H9 (cell line): ENCODE results near the gene STX1A. TPM values are rescaled to one million over a fixed set of nuclear protein-coding genes. Genes with fewer than 3 reads are reported as not detected.
A peak's percentile ranks its signal among the peaks of the same experiment; 100 is the strongest.

Source experiments
- DNase-seq: peaks from one replicate; pipeline ENCODE4 v3.0.0-alpha.2; 2017
- H2AFZ ChIP-seq: one replicate; pipeline ENCODE4 v1.6.1; 2013; ENCODE audit warnings: mild to moderate bottlenecking, low read length, control low read depth, moderate library complexity
- H2AK5ac ChIP-seq: 2 replicates; pipeline ENCODE4 v1.6.1; 2013; ENCODE audit warnings: low read length, control low read depth, mixed read lengths; ENCODE audit not compliant: insufficient read length
- H2BK120ac ChIP-seq: one replicate; pipeline ENCODE4 v1.6.1; 2013; ENCODE audit warnings: low read depth, mild to moderate bottlenecking, low read length, control low read depth, inconsistent platforms; ENCODE audit not compliant: poor library complexity, severe bottlenecking
- H2BK12ac ChIP-seq: 2 replicates; pipeline ENCODE4 v1.6.1; 2013; ENCODE audit warnings: low read length, control low read depth, mixed read lengths, low read depth; ENCODE audit not compliant: insufficient read length
- H2BK15ac ChIP-seq: 2 replicates; pipeline ENCODE4 v1.6.1; 2013; ENCODE audit warnings: low read depth, low read length, control low read depth
- H2BK20ac ChIP-seq: one replicate; pipeline ENCODE4 v1.6.1; 2013; ENCODE audit warnings: low read depth, mild to moderate bottlenecking, low read length, control low read depth, inconsistent platforms; ENCODE audit not compliant: poor library complexity, severe bottlenecking
- H2BK5ac ChIP-seq: 2 replicates; pipeline ENCODE4 v1.6.1; 2013; ENCODE audit warnings: low read length, control low read depth, mixed read lengths; ENCODE audit not compliant: insufficient read length
- H3K14ac ChIP-seq: 2 replicates; pipeline ENCODE4 v1.6.1; 2013; ENCODE audit warnings: low read length, control low read depth; ENCODE audit not compliant: insufficient read depth
- H3K18ac ChIP-seq: 2 replicates; pipeline ENCODE4 v1.6.1; 2013; ENCODE audit warnings: low read depth, mild to moderate bottlenecking, mixed read lengths, low read length, control low read depth; ENCODE audit not compliant: insufficient read length
- H3K23ac ChIP-seq: 2 replicates; pipeline ENCODE4 v1.6.1; 2013; ENCODE audit warnings: low read length, control low read depth, mixed read lengths, low read depth; ENCODE audit not compliant: insufficient read length
- H3K23me2 ChIP-seq: 2 replicates; pipeline ENCODE4 v1.6.1; 2013; ENCODE audit warnings: low read depth, mild to moderate bottlenecking, mixed read lengths, low read length, control low read depth; ENCODE audit not compliant: insufficient read length, poor library complexity, severe bottlenecking
- H3K27ac ChIP-seq: 2 replicates; pipeline ENCODE4 v1.5.1; 2013; ENCODE audit warnings: low read length, control low read depth, mixed read lengths, low read depth; ENCODE audit not compliant: insufficient read length
- H3K27me3 ChIP-seq: 2 replicates; pipeline ENCODE4 v1.6.1; 2013; ENCODE audit warnings: low read length, control low read depth, inconsistent platforms; ENCODE audit not compliant: insufficient read depth
- H3K4ac ChIP-seq: 2 replicates; pipeline ENCODE4 v1.6.1; 2013; ENCODE audit warnings: low read depth, mild to moderate bottlenecking, control low read depth, inconsistent platforms, low read length, moderate library complexity
- H3K4me1 ChIP-seq: 2 replicates; pipeline ENCODE4 v1.6.1; 2013; ENCODE audit warnings: low read length, control low read depth, inconsistent platforms; ENCODE audit not compliant: insufficient read depth
- H3K4me2 ChIP-seq: 2 replicates; pipeline ENCODE4 v1.6.1; 2013; ENCODE audit warnings: low read length, control low read depth, mixed read lengths; ENCODE audit not compliant: insufficient read length, insufficient read depth
- H3K56ac ChIP-seq: 2 replicates; pipeline ENCODE4 v1.6.1; 2013; ENCODE audit warnings: low read depth, mild to moderate bottlenecking, mixed read lengths, low read length, control low read depth; ENCODE audit not compliant: insufficient read length
- H3K79me1 ChIP-seq: 2 replicates; pipeline ENCODE4 v1.6.1; 2013; ENCODE audit warnings: low read depth, mild to moderate bottlenecking, moderate library complexity, low read length, control low read depth, inconsistent platforms; ENCODE audit not compliant: insufficient read depth, poor library complexity, severe bottlenecking
- H3K79me2 ChIP-seq: 2 replicates; pipeline ENCODE4 v1.6.1; 2013; ENCODE audit warnings: low read length, control low read depth, inconsistent platforms; ENCODE audit not compliant: insufficient read depth
- H3K9ac ChIP-seq: 2 replicates; pipeline ENCODE4 v1.6.1; 2013; ENCODE audit warnings: low read length, control low read depth, mixed read lengths; ENCODE audit not compliant: insufficient read length; ENCODE audit errors: extremely low read depth
- H3K9me3 ChIP-seq: one replicate; pipeline ENCODE4 v1.6.1; 2013; ENCODE audit warnings: low read depth, low read length, inconsistent platforms; ENCODE audit not compliant: control insufficient read depth
- H3T11ph ChIP-seq: one replicate; pipeline ENCODE4 v1.6.1; 2013; ENCODE audit warnings: mild to moderate bottlenecking, low read length, control low read depth, inconsistent platforms
- H4K20me1 ChIP-seq: one replicate; pipeline ENCODE4 v1.6.1; 2013; ENCODE audit not compliant: control insufficient read depth, insufficient read length, insufficient read depth
- H4K5ac ChIP-seq: 2 replicates; pipeline ENCODE4 v1.6.1; 2013; ENCODE audit warnings: low read depth, mild to moderate bottlenecking, mixed read lengths, low read length, control low read depth; ENCODE audit not compliant: insufficient read length
- H4K8ac ChIP-seq: replicated peaks from 2 replicates; pipeline ENCODE4 v1.6.1; 2013; ENCODE audit warnings: low read length, control low read depth, mixed read lengths, low read depth; ENCODE audit not compliant: insufficient read length
- H4K91ac ChIP-seq: 2 replicates; pipeline ENCODE4 v1.6.1; 2013; ENCODE audit warnings: low read depth, mild to moderate bottlenecking, moderate library complexity, mixed read lengths, low read length, control low read depth; ENCODE audit not compliant: insufficient read length
- H3K27ac Mint-ChIP-seq, 3 experiments: 2 replicates in 2 of 3; 3 replicates in 1 of 3; pipeline ENCODE4 v1.8.0; 2020 to 2021; ENCODE audit warnings: mixed read lengths in 3 of 3, mild to moderate bottlenecking in 1 of 3, moderate library complexity in 1 of 3
- H3K27me3 Mint-ChIP-seq: 2 replicates; pipeline ENCODE4 v1.8.0; 2021; ENCODE audit warnings: low read depth, mild to moderate bottlenecking, moderate library complexity, mixed read lengths
- H3K36me3 Mint-ChIP-seq, 3 experiments: 2 replicates in 2 of 3; 3 replicates in 1 of 3; pipeline ENCODE4 v1.8.0; 2020 to 2021; ENCODE audit warnings: low read depth in 3 of 3, mixed read lengths in 3 of 3; ENCODE audit not compliant: insufficient read depth in 1 of 3
- H3K4me1 Mint-ChIP-seq, 2 experiments: 2 replicates each; pipeline ENCODE4 v1.8.0; 2020; ENCODE audit warnings: mixed read lengths in 2 of 2
- H3K4me3 Mint-ChIP-seq, 2 experiments: 2 replicates in 1 of 2; 3 replicates in 1 of 2; pipeline ENCODE4 v1.8.0; 2020 to 2021; ENCODE audit warnings: mild to moderate bottlenecking in 2 of 2, mixed read lengths in 2 of 2, moderate library complexity in 1 of 2
- H3K9me3 Mint-ChIP-seq, 2 experiments: 2 replicates in 1 of 2; 3 replicates in 1 of 2; pipeline ENCODE4 v1.8.0; 2020; ENCODE audit warnings: mild to moderate bottlenecking in 2 of 2, mixed read lengths in 2 of 2, moderate library complexity in 1 of 2
- WGBS: extraction: QIAGEN DNeasy Blood & Tissue Kit; methylation state at CpG from one replicate; pipeline ENCODE4 v1.1.7; 2013; ENCODE audit warnings: missing lambda C conversion rate, low lambda C conversion rate, mixed read lengths; ENCODE audit not compliant: insufficient read length; ENCODE audit errors: extremely low coverage; 5-methylcytosine and 5-hydroxymethylcytosine counted together
- total RNA-seq: library from RNA; stranded (reverse); gene quantifications from 2 replicates; pipeline ENCODE4 v1.2.1, GENCODE V29; 2021
- TF ChIP-seq, protein P1 (sequence below): fragments of 200-600 bp; sonication (generic); conservative IDR thresholded peaks from 3 replicates; pipeline ENCODE4 v1.8.0; 2021; ENCODE audit warnings: antibody characterized with exemption, mild to moderate bottlenecking

Gene STX1A
- total RNA-seq, 1 experiment from 2014 or later, result 10.1 TPM

DNA sequence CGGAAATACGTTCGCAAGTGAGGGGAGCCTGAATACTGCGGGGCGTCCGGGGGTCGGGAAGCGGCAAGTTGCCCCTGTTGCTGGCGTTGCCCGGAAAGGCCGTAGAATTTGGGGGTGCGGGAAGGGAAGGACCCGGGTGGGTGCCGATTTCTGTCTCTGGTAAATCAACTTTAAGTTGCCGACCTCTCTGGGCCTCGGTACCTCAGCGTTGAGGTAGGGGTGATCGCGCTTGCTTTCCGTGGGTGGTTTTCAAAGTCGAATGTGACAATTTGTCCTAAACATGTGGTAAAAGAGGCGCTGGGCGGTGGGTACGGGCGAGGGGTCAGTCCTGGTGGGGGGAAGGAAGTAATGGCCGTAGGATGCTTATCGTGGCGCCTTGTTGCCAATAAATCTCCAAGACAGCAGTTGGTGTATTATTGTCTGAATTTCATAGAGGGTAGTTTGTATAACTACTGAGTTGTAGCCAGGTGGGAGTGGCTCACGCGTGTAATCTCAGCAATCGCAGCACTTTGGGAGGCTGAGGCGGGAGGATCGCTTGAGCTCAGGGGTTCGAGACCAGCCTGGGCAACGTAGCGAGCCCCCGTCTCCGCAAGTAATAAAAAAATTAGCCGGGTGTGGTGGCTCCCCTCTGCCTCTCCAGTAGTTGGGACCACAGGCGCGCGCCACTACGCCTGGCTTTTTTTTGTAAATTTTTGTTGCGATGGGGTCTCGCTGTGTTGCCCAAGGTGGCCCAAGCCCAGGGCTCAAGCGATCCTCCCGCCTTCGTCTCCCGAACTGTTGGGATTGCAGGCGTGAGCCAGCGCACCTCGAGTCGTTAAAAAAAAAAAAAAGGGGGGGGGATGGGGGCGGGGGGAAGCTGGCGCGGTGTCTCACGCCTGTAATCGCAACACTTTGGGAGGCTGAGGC, 35.4 kb downstream of the STX1A start:
- peak overlapping the region; percentile 91 to 98 (median 95) for H3K27ac Mint-ChIP-seq
- no peaks in the 10 kb centered on the region for H3K9me3 Mint-ChIP-seq
- peak overlapping the region; percentile 69 for H2BK120ac ChIP-seq
- no peak overlapping the region for H2BK15ac ChIP-seq
- H2BK5ac ChIP-seq, result no peak overlapping the region
- H3K4me1 ChIP-seq, result peaks cover 4% of the 10 kb centered on the region; the same call in 1 of the 2 replicates
- no peak overlapping the region for H4K8ac ChIP-seq
- H2BK12ac ChIP-seq, result no peak overlapping the region
- H3K79me2 ChIP-seq, result peaks cover 23% of the 10 kb centered on the region; the same call in 1 of the 2 replicates
- H3K27ac ChIP-seq, result no peak overlapping the region
- TF ChIP-seq, protein P1, sequence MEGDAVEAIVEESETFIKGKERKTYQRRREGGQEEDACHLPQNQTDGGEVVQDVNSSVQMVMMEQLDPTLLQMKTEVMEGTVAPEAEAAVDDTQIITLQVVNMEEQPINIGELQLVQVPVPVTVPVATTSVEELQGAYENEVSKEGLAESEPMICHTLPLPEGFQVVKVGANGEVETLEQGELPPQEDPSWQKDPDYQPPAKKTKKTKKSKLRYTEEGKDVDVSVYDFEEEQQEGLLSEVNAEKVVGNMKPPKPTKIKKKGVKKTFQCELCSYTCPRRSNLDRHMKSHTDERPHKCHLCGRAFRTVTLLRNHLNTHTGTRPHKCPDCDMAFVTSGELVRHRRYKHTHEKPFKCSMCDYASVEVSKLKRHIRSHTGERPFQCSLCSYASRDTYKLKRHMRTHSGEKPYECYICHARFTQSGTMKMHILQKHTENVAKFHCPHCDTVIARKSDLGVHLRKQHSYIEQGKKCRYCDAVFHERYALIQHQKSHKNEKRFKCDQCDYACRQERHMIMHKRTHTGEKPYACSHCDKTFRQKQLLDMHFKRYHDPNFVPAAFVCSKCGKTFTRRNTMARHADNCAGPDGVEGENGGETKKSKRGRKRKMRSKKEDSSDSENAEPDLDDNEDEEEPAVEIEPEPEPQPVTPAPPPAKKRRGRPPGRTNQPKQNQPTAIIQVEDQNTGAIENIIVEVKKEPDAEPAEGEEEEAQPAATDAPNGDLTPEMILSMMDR, result no peak
- H3K4me3 Mint-ChIP-seq, result peak overlapping the region; percentile 90 to 98
- H3K4me1 Mint-ChIP-seq, result peaks cover 14 to 23% of the 10 kb centered on the region in 2 experiments
- H3K27me3 ChIP-seq, result no peaks in the 10 kb centered on the region
- no peak overlapping the region for H3K56ac ChIP-seq
- no peak overlapping the region for H4K5ac ChIP-seq
- H3T11ph ChIP-seq, result no peak overlapping the region
- peaks cover 12% of the 10 kb centered on the region for H3K23me2 ChIP-seq
- no peak overlapping the region for H3K23ac ChIP-seq
- peak overlapping the region; percentile 66 for H2AFZ ChIP-seq
- peak overlapping the region; percentile 80 for H3K4me2 ChIP-seq
- peak overlapping the region; percentile 80 for H3K14ac ChIP-seq
- DNase-seq, result no peak
- no peak overlapping the region for H3K4ac ChIP-seq
- peaks cover 3% of the 10 kb centered on the region for H4K20me1 ChIP-seq
- no peaks in the 10 kb centered on the region for H3K27me3 Mint-ChIP-seq
- no peak overlapping the region for H2BK20ac ChIP-seq
- peaks cover 19% of the 10 kb centered on the region for H3K79me1 ChIP-seq
- no peak overlapping the region for H4K91ac ChIP-seq
- H3K9ac ChIP-seq, result peak overlapping the region; percentile 84
- no CpG with 5 or more reads among the region's 58 CpGs for WGBS
- H3K18ac ChIP-seq, result peak overlapping the region; percentile 34
- H3K9me3 ChIP-seq, result no peaks in the 10 kb centered on the region
- peaks cover 25 to 41% (median 30%) of the 10 kb centered on the region in 3 experiments; a peak in 6 of 7 replicates for H3K36me3 Mint-ChIP-seq
- H2AK5ac ChIP-seq, result no peak overlapping the region
